ENCODE results near the gene EFNA5. TPM values are rescaled to one million over a fixed set of nuclear protein-coding genes. Genes with fewer than 3 reads are reported as not detected.

The EFNA5 gene
- total and polyA plus RNA-seq, 2 of the 13 experiments (the other 11 are each of a cell fraction or from before 2014, with no cell fraction given): not detected

- TF ChIP-seq USF2 (IDR thresholded peaks at IDR 0.05; ENCODE audit: low read depth, low read length): no peak
- TF ChIP-seq USF2 (CRISPR knock-in tag; IDR thresholded peaks at IDR 0.05; ENCODE audit: borderline replicate concordance): no peak
- no peak for TF ChIP-seq RFXAP (CRISPR knock-in tag; IDR thresholded peaks at IDR 0.05; ENCODE audit: borderline replicate concordance)
- no peak for TF ChIP-seq ZNF337 (CRISPR knock-in tag; IDR thresholded peaks at IDR 0.05; ENCODE audit: borderline replicate concordance, low read depth)
- TF ChIP-seq STAT6 (CRISPR knock-in tag; IDR thresholded peaks at IDR 0.05; ENCODE audit: borderline replicate concordance): no peak
- no peak for TF ChIP-seq ZNF616 (CRISPR knock-in tag; IDR thresholded peaks at IDR 0.05; ENCODE audit: low read depth)
- no peak for TF ChIP-seq ZC3H4 (CRISPR knock-in tag; IDR thresholded peaks at IDR 0.05; ENCODE audit: borderline replicate concordance)
- no peak for TF ChIP-seq ZSCAN25 (CRISPR knock-in tag; IDR thresholded peaks at IDR 0.05)
- no peak for TF ChIP-seq ETV5 (CRISPR knock-in tag; IDR thresholded peaks at IDR 0.05; ENCODE audit: borderline replicate concordance)
- no peak for TF ChIP-seq ZFP1 (CRISPR knock-in tag; IDR thresholded peaks at IDR 0.05)
- no peak for TF ChIP-seq PHB2 (IDR thresholded peaks at IDR 0.05; ENCODE audit: partially characterized antibody)
- TF ChIP-seq MTF1 (CRISPR knock-in tag; IDR thresholded peaks at IDR 0.05): no peak
- TF ChIP-seq REPIN1 (CRISPR knock-in tag; IDR thresholded peaks at IDR 0.05; ENCODE audit: borderline replicate concordance, low read depth): no peak
- TF ChIP-seq HNRNPUL1 (IDR thresholded peaks at IDR 0.05; ENCODE audit: low read depth, low read length): no peak
- TF ChIP-seq AKAP8 (CRISPR knock-in tag; IDR thresholded peaks at IDR 0.05): no peak
- ChIA-PET CTCF (ENCODE audit: low intra/inter-chr PET ratio, low total read pairs) (no interaction called here), POLR2A (no interaction called here)
- Histone ChIP-seq H3K36me3 (replicated peaks in 1 of 2; ENCODE audit: control insufficient read depth in 1 of 2, insufficient read depth in 2 of 2, low read length in 2 of 2) (no peaks in the 10 kb centered on the region), H3K27ac (ENCODE audit: extremely low read length, insufficient read depth, low read length) (no peak overlapping the region), H3K27me3 (ENCODE audit: control insufficient read depth in 1 of 2, insufficient read depth in 2 of 2, low read length in 2 of 2) (no peaks in the 10 kb centered on the region), H3K9me3 (ENCODE audit: low read length) (no peaks in the 10 kb centered on the region), H3K9ac (ENCODE audit: insufficient read depth, low read depth, low read length) (no peak overlapping the region), H4K20me1 (ENCODE audit: insufficient read depth, low read length) (no peaks in the 10 kb centered on the region), H2AFZ (ENCODE audit: low read length) (no peak overlapping the region), H3K4me3 (replicated peaks in 1 of 3; ENCODE audit: insufficient read depth in 1 of 3, low read depth in 2 of 3, low read length in 3 of 3) (no peak overlapping the region), H3K79me2 (ENCODE audit: insufficient read depth, low read length) (no peaks in the 10 kb centered on the region), H3K4me1 (ENCODE audit: insufficient read depth, low read length) (peaks cover 11% of the 10 kb centered on the region), H3K4me2 (ENCODE audit: low read depth, low read length) (no peak overlapping the region)
- no peak for ATAC-seq
- intact Hi-C loops (cut with micrococcal nuclease; ENCODE audit: unreplicated experiment): no loop called here
- in situ Hi-C loops (cut with HindIII; ENCODE audit: extremely low pct_ligation_motif_present, low pct_unique_long_range_greater_than_20kb): no loop called here
- DNase-seq (ENCODE audit: low spot score): no peak
- no TSS peak for BruUV-seq (replicated peaks)
- FAIRE-seq: no peak
- 41% methylated on average over 4 of the region's 4 CpGs for WGBS (ENCODE audit: low lambda C conversion rate)
Observed at GRCh38 chr5:107594253-107595045, 76.3 kb downstream of the EFNA5 start.

All from HepG2 (cell line).